Activated CD4-positive, alpha-beta T cell treated with anti-CD3 and anti-CD28 coated beads for 24 hours (primary cell): Measurements from ENCODE around the gene GIPC1.
"Not testable (repeated sequence)": the region's sequence is repeated elsewhere in the genome, so short reads cannot be mapped to it uniquely, and the experiment has no call there.

ENCODE experiments used
- DNase-seq, 2 donors: peaks; one replicate each; pipeline ENCODE4 v3.0.0-alpha.2; 2020; ENCODE audit warnings: low read depth in 2 of 2

The GIPC1 gene

DNA sequence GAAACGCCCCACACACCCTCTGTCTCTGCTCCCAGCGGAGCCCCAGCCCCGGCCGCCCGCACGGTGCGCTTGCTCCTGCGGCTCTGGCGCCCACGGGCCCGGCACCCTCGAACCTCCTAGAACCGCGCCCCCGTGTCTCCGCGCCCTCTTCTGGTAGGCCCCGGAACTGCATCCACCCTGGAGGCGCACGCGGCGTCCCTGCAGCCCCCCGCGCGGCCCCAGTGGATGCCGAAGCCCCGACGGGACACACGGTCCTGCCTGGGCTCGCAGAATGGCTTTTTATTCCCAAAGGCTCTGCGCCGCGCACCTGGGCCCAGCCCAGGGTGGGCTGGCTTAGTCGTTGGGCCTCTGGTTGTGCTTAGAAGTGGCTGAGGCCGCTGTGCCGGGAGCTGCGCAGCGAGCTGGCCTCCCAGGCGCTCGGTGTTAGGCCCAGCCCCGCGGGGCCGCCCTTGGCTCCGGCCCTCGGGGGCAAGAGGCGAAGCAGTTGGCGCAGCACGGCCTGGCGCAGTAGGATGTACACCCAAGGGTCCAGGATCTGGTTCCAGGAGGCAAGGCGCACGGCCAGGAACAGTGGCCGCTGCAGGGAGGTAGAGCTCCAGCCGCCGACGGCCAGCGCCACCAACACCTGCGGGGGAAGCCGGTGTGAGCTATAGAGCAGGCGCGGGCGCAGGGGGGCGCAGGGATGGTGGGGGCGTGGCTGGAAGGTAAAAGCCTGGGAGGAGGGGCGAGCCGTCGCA lies 23.6 kb downstream of the GIPC1 start:
- DNase-seq = peak; percentile 81 to 85

GRCh38 chr19:14471436-14472187 lies 24.3 kb downstream of the GIPC1 start:
- no peak for DNase-seq

GRCh38 chr19:14470031-14470876 lies 25.7 kb downstream of the GIPC1 start:
- no peak for DNase-seq

DNA sequence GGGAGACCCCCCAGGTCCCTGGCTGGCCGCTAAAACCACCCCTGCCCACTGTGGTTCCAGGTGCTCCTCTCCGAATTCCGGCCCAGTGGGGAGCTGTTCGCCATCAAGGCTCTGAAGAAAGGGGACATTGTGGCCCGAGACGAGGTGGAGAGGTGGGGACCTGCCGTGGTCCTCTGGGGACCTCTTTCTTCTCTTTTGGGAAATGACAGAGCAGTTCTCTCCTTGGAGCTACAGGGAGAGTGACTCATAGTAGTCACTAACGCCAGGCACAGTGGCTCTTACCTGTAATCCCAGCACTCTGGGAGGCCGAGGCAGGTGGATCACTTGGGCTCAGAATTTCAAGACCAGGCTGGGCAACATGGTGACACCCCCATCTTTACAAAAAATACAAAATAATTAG lies 28.1 kb downstream of the GIPC1 start:
- DNase-seq = no peak

- no peak for DNase-seq
Measured at GRCh38 chr19:14467391-14467790, 28.5 kb downstream of the GIPC1 start.

- DNase-seq = no peak
Measured at GRCh38 chr19:14463747-14464146, 32.2 kb downstream of the GIPC1 start.

- not testable (repeated sequence) for DNase-seq
Measured at GRCh38 chr19:14462401-14462800, 33.5 kb downstream of the GIPC1 start.

GRCh38 chr19:14460935-14461334 lies 35.0 kb downstream of the GIPC1 start:
- no peak for DNase-seq

DNA sequence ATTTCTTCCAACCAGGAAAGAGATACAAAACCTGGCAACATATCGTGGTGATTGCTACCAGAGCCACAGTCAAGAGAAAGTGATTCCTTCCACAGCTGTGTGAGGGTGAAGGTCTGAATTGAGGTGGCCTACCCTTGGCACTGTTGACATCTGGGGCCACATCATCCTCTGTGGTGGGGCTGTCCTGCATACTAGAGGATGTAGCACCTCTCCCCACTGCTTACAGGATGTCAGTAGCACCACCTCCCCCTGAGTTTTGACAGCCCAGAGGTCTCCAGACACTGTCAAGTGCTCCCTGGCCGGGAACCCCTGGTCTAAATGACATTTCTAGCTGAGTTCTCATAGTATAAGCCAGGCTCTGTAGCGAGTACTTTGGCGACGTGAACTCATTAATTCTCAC lies 36.2 kb downstream of the GIPC1 start:
- DNase-seq = no peak

- DNase-seq = not testable (repeated sequence)
Measured at GRCh38 chr19:14452303-14452702, 43.6 kb downstream of the GIPC1 start.

- no peak for DNase-seq
Measured at GRCh38 chr19:14450876-14451275, 45.1 kb downstream of the GIPC1 start.

- DNase-seq = peak; percentile 55 to 64
Measured at GRCh38 chr19:14450168-14450874, 45.6 kb downstream of the GIPC1 start.

DNA sequence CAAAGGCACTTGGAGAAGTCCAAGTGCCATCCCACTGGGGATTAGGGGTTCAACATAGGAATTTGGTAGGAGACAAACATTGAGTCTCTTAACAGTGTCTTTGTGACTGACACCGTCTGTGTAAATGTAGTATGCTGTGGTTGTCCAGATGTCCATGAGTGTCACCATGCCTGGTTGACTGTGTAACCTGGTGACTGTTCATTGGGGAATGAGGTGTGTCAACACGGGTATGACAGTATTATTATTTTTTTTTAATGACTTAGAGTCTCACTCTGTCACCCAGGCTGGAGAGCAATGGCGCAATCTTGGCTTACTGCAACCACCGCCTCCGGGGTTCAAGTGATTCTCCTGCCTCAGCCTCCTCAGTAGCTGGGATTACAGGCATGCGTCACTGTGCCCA lies 46.6 kb downstream of the GIPC1 start:
- no peak for DNase-seq

DNA sequence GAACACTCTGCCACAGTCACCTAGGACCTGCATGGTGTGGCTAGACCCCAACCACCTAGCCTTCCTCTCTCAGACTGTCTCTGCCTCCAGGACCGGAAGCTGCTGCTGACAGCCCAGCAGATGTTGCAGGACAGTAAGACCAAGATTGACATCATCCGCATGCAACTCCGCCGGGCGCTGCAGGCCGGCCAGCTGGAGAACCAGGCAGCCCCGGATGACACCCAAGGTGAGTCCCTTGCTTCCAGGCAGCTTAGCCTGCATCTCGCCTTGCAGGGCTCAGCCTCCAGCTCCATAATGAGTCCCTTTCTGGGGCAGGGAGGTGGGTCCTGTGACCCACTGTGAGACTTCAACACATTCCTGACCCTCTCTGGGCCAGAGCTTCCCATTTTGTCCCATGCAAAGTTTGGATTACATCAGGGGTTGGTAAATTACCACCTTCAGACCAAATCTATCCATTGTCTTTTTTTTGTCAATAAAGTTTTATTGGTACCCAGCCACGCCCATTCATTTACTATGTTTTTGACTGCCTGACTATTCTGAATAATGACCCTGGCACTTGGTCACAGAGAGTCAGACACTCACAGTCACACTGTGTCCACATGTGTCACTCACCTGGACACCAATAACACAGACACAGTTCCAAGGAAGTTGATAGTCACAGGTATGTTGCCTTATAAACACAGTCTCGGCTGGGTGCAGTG lies 49.4 kb downstream of the GIPC1 start:
- DNase-seq = no peak

GRCh38 chr19:14443632-14444216 lies 52.2 kb downstream of the GIPC1 start:
- no peak for DNase-seq

DNA sequence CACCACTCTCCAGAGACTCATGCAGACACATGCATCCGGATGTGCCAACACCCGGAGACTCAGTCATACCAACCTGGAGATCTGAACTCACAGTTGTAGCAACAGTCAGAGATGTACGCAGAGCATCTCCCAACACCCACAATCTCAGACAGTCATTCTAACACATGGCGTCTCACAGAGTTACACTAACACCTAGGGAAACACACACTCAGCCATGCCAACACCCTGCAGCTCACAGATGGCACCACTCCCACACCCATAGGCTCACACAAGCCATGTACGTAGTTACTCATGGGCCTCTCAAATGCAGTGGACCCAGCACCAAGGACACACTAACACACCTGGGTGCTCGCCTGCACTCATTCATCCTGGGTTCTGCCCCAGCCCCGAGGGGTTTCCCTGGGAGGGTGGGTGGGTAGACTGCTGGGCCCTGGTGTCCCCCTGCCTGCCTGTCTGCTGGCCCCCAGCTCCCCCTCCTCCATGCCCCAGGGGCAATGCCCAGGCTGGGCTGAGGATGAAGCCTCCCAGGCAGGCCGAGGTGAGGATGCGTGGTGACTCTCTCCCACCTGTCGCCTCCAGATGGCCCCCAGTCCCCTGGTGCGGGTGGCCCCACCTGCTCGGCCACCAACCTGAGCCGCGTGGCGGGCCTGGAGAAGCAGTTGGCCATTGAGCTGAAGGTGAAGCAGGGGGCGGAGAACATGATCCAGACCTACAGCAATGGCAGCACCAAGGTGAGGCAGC lies 52.9 kb downstream of the GIPC1 start:
- no peak for DNase-seq

GRCh38 chr19:14441041-14441938 lies 54.6 kb downstream of the GIPC1 start:
- DNase-seq = no peak

DNA sequence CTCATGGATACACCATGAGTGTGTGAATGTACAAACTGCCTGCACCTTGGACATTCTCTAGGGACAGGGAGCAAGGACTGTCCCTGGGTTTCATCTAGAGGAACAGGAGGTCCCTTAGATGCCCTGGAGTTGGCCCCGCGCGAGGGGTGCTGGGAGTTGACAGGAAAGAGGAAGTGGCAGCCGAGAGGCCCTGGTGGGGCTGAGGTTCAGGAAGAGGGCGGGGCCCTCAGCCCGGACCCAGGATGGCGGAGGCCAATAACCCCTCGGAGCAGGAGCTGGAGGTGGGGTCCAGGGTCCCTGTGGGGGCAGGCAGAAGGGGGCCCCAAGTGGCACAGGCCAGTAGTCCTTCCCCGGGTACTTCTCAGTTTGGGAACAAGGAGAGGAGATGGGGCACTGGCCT lies 55.9 kb downstream of the GIPC1 start:
- peak; percentile 67 to 73 for DNase-seq

GRCh38 chr19:14439014-14439413 lies 56.9 kb downstream of the GIPC1 start:
- DNase-seq = no peak
